B cell (primary cell): ENCODE measurements around the gene ENAM. TPM values are rescaled to one million over a fixed set of nuclear protein-coding genes. Genes with fewer than 3 reads are reported as not detected.

Experiments used
- ATAC-seq: fragments of 200-7000 bp; cut with Tn5 transposase; one replicate; pipeline ENCODE4 v1.10.0; 2021; ENCODE audit warnings: low read depth, mild to moderate bottlenecking, moderate number of reproducible peaks, moderate library complexity
- CTCF ChIA-PET: fragments of 350-600 bp; sonication (Branson Sonifier 250); formaldehyde crosslinking; loops from one replicate; lab custom pipeline; 2021; ENCODE audit warnings: antibody characterized with exemption, inconsistent platforms; lab: Charles Lee
- POLR2A ChIA-PET: fragments of 350-600 bp; sonication (Branson Sonifier 250); formaldehyde crosslinking; loops from one replicate; lab custom pipeline; 2021; ENCODE audit warnings: antibody characterized with exemption; lab: Charles Lee
- DNase-seq: peaks from one replicate; pipeline ENCODE4 v3.0.0; 2013
- H2AFZ ChIP-seq: 2 replicates; pipeline ENCODE4 v1.6.1; 2012; ENCODE audit warnings: mild to moderate bottlenecking, low read depth, low read length; ENCODE audit not compliant: insufficient read depth, poor library complexity, severe bottlenecking
- H3K27ac ChIP-seq, 2 donors: 1 replicate in 1 of 2; 2 replicates in 1 of 2; pipeline ENCODE4 v1.5.1; 2012 to 2013; ENCODE audit warnings: low read length in 2 of 2, mild to moderate bottlenecking in 2 of 2, moderate library complexity in 1 of 2
- H3K27me3 ChIP-seq, 4 experiments: fragments of 200-600 bp in 1 of 4; sonication (generic) in 1 of 4; replicated peaks in 1 of 4; 1 replicate in 2 of 4; 2 replicates in 2 of 4; pipeline versions ENCODE4 v1.6.1 to v1.7.0; 2013 to 2016; ENCODE audit warnings: low read length in 3 of 4, mild to moderate bottlenecking in 2 of 4, mixed read lengths in 1 of 4, moderate library complexity in 1 of 4; ENCODE audit not compliant: insufficient read depth in 4 of 4, control insufficient read depth in 3 of 4; ENCODE audit errors: control extremely low read depth in 1 of 4
- H3K36me3 ChIP-seq, 2 experiments: replicated peaks in 1 of 2; 1 replicate in 1 of 2; 2 replicates in 1 of 2; pipeline versions ENCODE4 v1.6.1 to v1.7.1; 2013; ENCODE audit warnings: low read length in 1 of 2; ENCODE audit not compliant: insufficient read depth in 2 of 2, control insufficient read depth in 1 of 2; ENCODE audit errors: control extremely low read depth in 1 of 2, extremely low read depth in 1 of 2
- H3K4me1 ChIP-seq, 2 donors: fragments of 200-600 bp in 1 of 2; sonication (generic) in 1 of 2; 1 replicate in 1 of 2; 2 replicates in 1 of 2; pipeline versions ENCODE4 v1.5.1 to v1.6.1; 2013 to 2017; ENCODE audit warnings: low read length in 2 of 2; ENCODE audit not compliant: control insufficient read depth in 2 of 2, insufficient read depth in 2 of 2
- H3K4me2 ChIP-seq: replicated peaks from 2 replicates; pipeline ENCODE3; 2012; ENCODE audit warnings: mild to moderate bottlenecking, low read depth, low read length; ENCODE audit not compliant: poor library complexity, severe bottlenecking
- H3K4me3 ChIP-seq, 5 experiments: fragments of 200-600 bp in 1 of 5; sonication (generic) in 1 of 5; 1 replicate in 3 of 5; 2 replicates in 2 of 5; pipeline versions ENCODE4 v1.5.1 to v1.7.0; 2011 to 2016; ENCODE audit warnings: low read length in 4 of 5, mild to moderate bottlenecking in 4 of 5, low read depth in 2 of 5, control low read depth in 1 of 5, moderate library complexity in 1 of 5; ENCODE audit not compliant: insufficient read depth in 1 of 5; ENCODE audit errors: control extremely low read depth in 1 of 5, extremely low read depth in 1 of 5
- H3K79me2 ChIP-seq: fragments of 200-600 bp; sonication (generic); one replicate; pipeline ENCODE4 v1.6.0; 2016; ENCODE audit warnings: low read length; ENCODE audit not compliant: control insufficient read depth, insufficient read depth
- H3K9ac ChIP-seq: fragments of 200-600 bp; sonication (generic); 2 replicates; pipeline ENCODE4 v1.6.1; 2017; ENCODE audit warnings: mild to moderate bottlenecking, low read length, moderate library complexity
- H3K9me3 ChIP-seq, 3 donors: one replicate each; pipeline versions ENCODE4 v1.6.1 to v1.7.1; 2013; ENCODE audit warnings: low read length in 2 of 3; ENCODE audit not compliant: control insufficient read depth in 2 of 3, insufficient read depth in 1 of 3; ENCODE audit errors: control extremely low read depth in 1 of 3
- H4K20me1 ChIP-seq: 2 replicates; pipeline ENCODE4 v1.6.0; 2012; ENCODE audit warnings: mild to moderate bottlenecking, low read length; ENCODE audit not compliant: insufficient read depth, control insufficient read depth, poor library complexity, severe bottlenecking
- H3K27ac Mint-ChIP-seq: one replicate; pipeline ENCODE4 v1.8.0; 2021; ENCODE audit warnings: mixed read lengths
- H3K27me3 Mint-ChIP-seq: one replicate; pipeline ENCODE4 v1.8.0; 2021; ENCODE audit warnings: mixed read lengths
- H3K4me1 Mint-ChIP-seq: one replicate; pipeline ENCODE4 v1.8.0; 2021; ENCODE audit warnings: mixed read lengths
- H3K4me3 Mint-ChIP-seq: one replicate; pipeline ENCODE4 v1.8.0; 2021; ENCODE audit warnings: mixed read lengths
- H3K9me3 Mint-ChIP-seq: one replicate; pipeline ENCODE4 v1.8.0; 2022; ENCODE audit warnings: mixed read lengths; ENCODE audit not compliant: insufficient read depth
- CTCF ChIP-seq: fragments of 200-600 bp; IDR thresholded peaks from one replicate; pipeline ENCODE4 v1.8.0; 2022; ENCODE audit warnings: antibody characterized with exemption, mild to moderate bottlenecking
- EZH2 ChIP-seq: IDR thresholded peaks from 2 replicates; pipeline ENCODE4 v1.6.1; 2012; ENCODE audit warnings: borderline replicate concordance, low read depth, mild to moderate bottlenecking, moderate library complexity, low read length; ENCODE audit not compliant: insufficient read depth, poor library complexity, severe bottlenecking
- WGBS: methylation state at CpG from one replicate; pipeline ENCODE4 v1.1.5; 2013; ENCODE audit warnings: missing lambda C conversion rate; ENCODE audit not compliant: insufficient coverage; 5-methylcytosine and 5-hydroxymethylcytosine counted together
- intact Hi-C: fragments of 100-400 bp; cut with micrococcal nuclease; formaldehyde crosslinking; loops from one replicate; pipeline ENCODE4 v1.10.0; 2022
- polyA plus RNA-seq: library from polyadenylated mRNA; depleted of rRNA; stranded (reverse); fragments of >200 nt; gene quantifications from 2 replicates; pipeline ENCODE4 v1.2.3, GENCODE V29; 2012
- total RNA-seq, 2 donors: library from RNA; stranded (reverse); fragments of 120-200 nt in 1 of 2; gene quantifications; 1 replicate in 1 of 2; 2 replicates in 1 of 2; pipeline versions ENCODE4 v1.2.3 to v1.2.4, GENCODE V29; 2013 to 2022

The ENAM gene
- total and polyA plus RNA-seq, 2 donors (not counting 1 experiment from before 2014, with no cell fraction given) = not detected

DNA sequence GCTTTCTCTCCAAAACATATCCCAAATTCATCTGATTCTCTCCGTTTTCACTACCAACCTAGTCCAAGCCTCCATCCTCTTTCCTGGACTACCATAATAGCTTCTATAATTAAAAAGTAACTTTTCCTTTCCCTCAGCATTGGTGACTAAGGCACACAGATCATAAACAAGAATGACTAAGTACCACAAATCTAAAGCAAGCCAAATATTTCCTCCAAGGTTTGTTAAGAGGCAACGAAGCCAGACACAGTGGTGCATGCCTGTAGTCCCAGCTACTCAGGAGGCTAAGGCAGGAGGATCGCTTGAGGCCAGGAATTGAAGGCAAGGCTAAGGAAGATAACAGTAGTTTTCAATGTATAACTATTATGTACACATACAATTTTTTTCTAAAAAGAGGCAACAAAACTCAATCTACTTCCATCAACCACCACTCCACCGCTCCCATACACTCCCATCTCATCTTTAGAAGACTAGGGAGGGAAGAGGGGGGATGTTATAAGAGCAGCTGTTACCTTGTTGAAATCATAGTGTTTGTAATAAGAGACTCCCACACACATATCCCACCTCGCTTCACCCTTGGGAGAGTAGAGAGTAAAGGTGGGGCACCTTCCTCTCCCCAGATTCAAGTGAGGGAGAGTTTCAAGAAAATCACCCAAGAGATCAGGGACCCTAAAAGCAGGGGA is 41.9 kb downstream of the ENAM start:
- POLR2A ChIA-PET = no interaction called here

More for the DNA sequence above, 41.9 kb downstream of the ENAM start:
- CTCF ChIA-PET = interaction anchor here (0.6 to 1.7 kb wide), 3 partner anchors 34 to 234 kb away, joined by 3 to 4 read pairs (median 3); no protein-coding TSS in a partner anchor
- Histone ChIP-seq H3K9ac (no peak overlapping the region), H3K36me3 (no peaks in the 10 kb centered on the region), H4K20me1 (no peaks in the 10 kb centered on the region), H3K27ac (no peak overlapping the region), H2AFZ (peak overlapping the region; percentile 4), H3K4me2 (no peak overlapping the region), H3K9me3 (peaks cover 0 to 4% (median 0%) of the 10 kb centered on the region in 3 donors), H3K27me3 (no peaks in the 10 kb centered on the region), H3K4me3 (no peak overlapping the region), H3K4me1 (peaks cover 32 to 34% of the 10 kb centered on the region in 2 donors), H3K79me2 (peaks cover 21% of the 10 kb centered on the region)
- TF ChIP-seq EZH2 (no peak), CTCF (no peak)
- intact Hi-C loops = no loop called here
- DNase-seq (no peak), ATAC-seq (no peak)
- no peak overlapping the region for H3K4me3 Mint-ChIP-seq
- peaks cover 49% of the 10 kb centered on the region for H3K4me1 Mint-ChIP-seq
- H3K27me3 Mint-ChIP-seq = no peaks in the 10 kb centered on the region
- 86% methylated on average over 1 of the region's 5 CpGs for WGBS
- no peaks in the 10 kb centered on the region for H3K9me3 Mint-ChIP-seq
- H3K27ac Mint-ChIP-seq = peak overlapping the region; percentile 51
